ENCODE data around the gene CLDN25. TPM values are rescaled to one million over a fixed set of nuclear protein-coding genes. Genes with fewer than 3 reads are reported as not detected.
A peak's percentile ranks its signal among the peaks of the same experiment; 100 is the strongest.

The CLDN25 gene
- total and polyA plus RNA-seq, 2 donors (not counting 3 experiments of a cell fraction or from before 2014, with no cell fraction given), result not detected

DNA sequence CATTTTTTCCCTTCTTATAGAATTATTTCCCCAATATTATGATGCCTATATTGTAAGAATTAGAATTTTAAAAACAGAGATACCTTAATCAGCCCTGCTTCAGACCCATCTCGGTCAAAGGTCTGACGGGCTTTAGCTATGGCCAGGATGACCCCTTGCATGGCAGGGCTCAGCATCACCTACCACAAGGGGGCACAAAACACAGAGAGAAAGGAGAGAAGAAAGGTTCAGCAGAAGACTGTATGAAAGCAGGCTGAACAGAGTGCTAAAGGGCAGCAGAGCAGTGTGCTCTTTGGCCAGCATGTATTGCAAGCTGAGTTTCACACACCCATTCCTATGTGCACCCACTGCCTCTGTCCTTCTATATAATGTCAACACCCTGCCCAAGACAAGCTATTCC is 26.8 kb downstream of the CLDN25 start:
- peak; percentile 4 for FAIRE-seq
- peaks cover 7 to 8% of the 10 kb centered on the region in 2 experiments for H3K36me3 ChIP-seq (ENCODE audit: control insufficient read depth in 2 of 2, extremely low read depth in 1 of 2, insufficient read depth in 2 of 2, low read length in 2 of 2)
- dilution Hi-C loops (cut with MboI; ENCODE audit: extremely low pct_ligation_motif_present, low sequenced_read_pairs), result no loop called here
- H3K27ac ChIP-seq (ENCODE audit: insufficient read depth, low read depth, low read length), result no peak overlapping the region
- H4K20me1 ChIP-seq (replicated peaks; ENCODE audit: control insufficient read depth, extremely low read depth, insufficient read depth, low read length), result no peaks in the 10 kb centered on the region
- no peak overlapping the region for H3K9ac ChIP-seq (replicated peaks; ENCODE audit: extremely low read depth, insufficient read depth, low read length)
- TF ChIP-seq, protein P1, sequence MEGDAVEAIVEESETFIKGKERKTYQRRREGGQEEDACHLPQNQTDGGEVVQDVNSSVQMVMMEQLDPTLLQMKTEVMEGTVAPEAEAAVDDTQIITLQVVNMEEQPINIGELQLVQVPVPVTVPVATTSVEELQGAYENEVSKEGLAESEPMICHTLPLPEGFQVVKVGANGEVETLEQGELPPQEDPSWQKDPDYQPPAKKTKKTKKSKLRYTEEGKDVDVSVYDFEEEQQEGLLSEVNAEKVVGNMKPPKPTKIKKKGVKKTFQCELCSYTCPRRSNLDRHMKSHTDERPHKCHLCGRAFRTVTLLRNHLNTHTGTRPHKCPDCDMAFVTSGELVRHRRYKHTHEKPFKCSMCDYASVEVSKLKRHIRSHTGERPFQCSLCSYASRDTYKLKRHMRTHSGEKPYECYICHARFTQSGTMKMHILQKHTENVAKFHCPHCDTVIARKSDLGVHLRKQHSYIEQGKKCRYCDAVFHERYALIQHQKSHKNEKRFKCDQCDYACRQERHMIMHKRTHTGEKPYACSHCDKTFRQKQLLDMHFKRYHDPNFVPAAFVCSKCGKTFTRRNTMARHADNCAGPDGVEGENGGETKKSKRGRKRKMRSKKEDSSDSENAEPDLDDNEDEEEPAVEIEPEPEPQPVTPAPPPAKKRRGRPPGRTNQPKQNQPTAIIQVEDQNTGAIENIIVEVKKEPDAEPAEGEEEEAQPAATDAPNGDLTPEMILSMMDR (IDR thresholded peaks at IDR 0.05; ENCODE audit: extremely low read depth in 1 of 2, insufficient read depth in 1 of 2, low read depth in 1 of 2, low read length in 2 of 2), result peak; percentile 35 to 65
- no peak for TF ChIP-seq POLR2AphosphoS5 (IDR thresholded peaks at IDR 0.05; ENCODE audit: insufficient read depth, low read depth, low read length)
- DNase-seq (ENCODE audit: low read depth, low spot score), result peak; percentile 30
- ChIA-PET POLR2A (no interaction called here), CTCF (interaction anchor here (0.5 to 4.4 kb wide), 19 partner anchors 9 to 471 kb away, joined by 3 to 80 read pairs (median 4); partner anchors contain the start of genes USP28 and ZW10)
- no peaks in the 10 kb centered on the region for H3K27me3 ChIP-seq (ENCODE audit: control insufficient read depth in 2 of 2, insufficient read depth in 2 of 2, low read length in 2 of 2)
- BruUV-seq (replicated peaks), result no TSS peak
- intact Hi-C loops (cut with micrococcal nuclease), result loop anchor here (1.0 to 2.0 kb wide), 3 partner anchors 68 to 456 kb away; partner anchors contain the start of gene USP28
- no peak overlapping the region for H2AFZ ChIP-seq (ENCODE audit: low read depth, low read length)
- H3K79me2 ChIP-seq (ENCODE audit: control insufficient read depth, insufficient read depth, low read length), result no peaks in the 10 kb centered on the region
- no peaks in the 10 kb centered on the region for H3K4me1 ChIP-seq (ENCODE audit: control insufficient read depth, extremely low read depth, insufficient read depth, low read length)
- H3K4me2 ChIP-seq (ENCODE audit: insufficient read depth, low read length), result no peak overlapping the region
- H3K4me3 ChIP-seq (replicated peaks in 1 of 3; ENCODE audit: insufficient read depth in 1 of 3, low read depth in 1 of 3, low read length in 3 of 3), result no peak overlapping the region
- H3K9me3 ChIP-seq (replicated peaks; ENCODE audit: control insufficient read depth, insufficient read depth, low read length), result no peaks in the 10 kb centered on the region
- H3K9me1 ChIP-seq (replicated peaks; ENCODE audit: control insufficient read depth, extremely low read depth, insufficient read depth, low read length), result no peaks in the 10 kb centered on the region

DNA sequence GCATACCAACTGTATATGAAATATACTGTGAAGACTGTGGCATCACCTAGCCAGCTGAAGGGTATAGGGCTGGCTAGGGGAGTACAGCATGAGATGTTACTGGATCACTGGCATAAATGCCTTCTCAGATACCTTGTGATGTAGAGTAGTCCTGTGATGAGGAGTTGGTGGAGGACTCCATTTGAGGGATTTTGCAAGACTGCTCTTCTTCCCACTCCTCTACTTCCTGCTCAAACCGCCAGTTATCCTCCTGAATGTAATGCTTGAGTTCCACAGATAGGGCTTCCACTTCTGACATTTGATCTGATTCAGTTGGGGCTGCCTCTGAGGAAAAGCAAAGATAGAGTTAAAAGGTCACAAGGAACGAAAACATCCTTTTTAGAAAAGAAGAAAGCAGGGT is 29.3 kb downstream of the CLDN25 start:
- Histone ChIP-seq H3K9me3 (replicated peaks; ENCODE audit: control insufficient read depth, insufficient read depth, low read length) (no peaks in the 10 kb centered on the region), H3K27me3 (ENCODE audit: control insufficient read depth in 2 of 2, insufficient read depth in 2 of 2, low read length in 2 of 2) (no peaks in the 10 kb centered on the region), H3K9me1 (replicated peaks; ENCODE audit: control insufficient read depth, extremely low read depth, insufficient read depth, low read length) (no peaks in the 10 kb centered on the region), H3K4me1 (ENCODE audit: control insufficient read depth, extremely low read depth, insufficient read depth, low read length) (no peaks in the 10 kb centered on the region), H3K9ac (replicated peaks; ENCODE audit: extremely low read depth, insufficient read depth, low read length) (no peak overlapping the region), H3K4me3 (replicated peaks in 1 of 3; ENCODE audit: insufficient read depth in 1 of 3, low read depth in 1 of 3, low read length in 3 of 3) (no peak overlapping the region), H3K36me3 (ENCODE audit: control insufficient read depth in 2 of 2, extremely low read depth in 1 of 2, insufficient read depth in 2 of 2, low read length in 2 of 2) (peaks cover 3 to 5% of the 10 kb centered on the region in 2 experiments), H2AFZ (ENCODE audit: low read depth, low read length) (no peak overlapping the region), H4K20me1 (replicated peaks; ENCODE audit: control insufficient read depth, extremely low read depth, insufficient read depth, low read length) (no peaks in the 10 kb centered on the region), H3K79me2 (ENCODE audit: control insufficient read depth, insufficient read depth, low read length) (no peaks in the 10 kb centered on the region), H3K27ac (ENCODE audit: insufficient read depth, low read depth, low read length) (no peak overlapping the region), H3K4me2 (ENCODE audit: insufficient read depth, low read length) (no peak overlapping the region)
- ChIA-PET CTCF (no interaction called here), POLR2A (no interaction called here)
- dilution Hi-C loops (cut with MboI; ENCODE audit: extremely low pct_ligation_motif_present, low sequenced_read_pairs), result no loop called here
- BruUV-seq (replicated peaks), result no TSS peak
- FAIRE-seq (no peak), DNase-seq (ENCODE audit: low read depth, low spot score) (no peak)
- intact Hi-C loops (cut with micrococcal nuclease), result no loop called here
- TF ChIP-seq FOS (IDR thresholded peaks at IDR 0.05; ENCODE audit: borderline replicate concordance, insufficient read depth, low read length) (no peak), EZH2 (IDR thresholded peaks at IDR 0.05; ENCODE audit: borderline replicate concordance, low read depth, low read length, severe bottlenecking) (no peak), MAX (IDR thresholded peaks at IDR 0.05; ENCODE audit: insufficient read depth, insufficient read length) (no peak), MYC (IDR thresholded peaks at IDR 0.05; ENCODE audit: low read depth, low read length) (no peak), JUN (IDR thresholded peaks at IDR 0.05; ENCODE audit: borderline replicate concordance, insufficient read depth, insufficient read length, low read depth) (no peak), GATA2 (IDR thresholded peaks at IDR 0.05; ENCODE audit: insufficient read depth, insufficient read length, low read depth, low read length) (no peak), POLR2A (IDR thresholded peaks at IDR 0.05; ENCODE audit: low read depth, low read length) (no peak), POLR2AphosphoS5 (IDR thresholded peaks at IDR 0.05; ENCODE audit: insufficient read depth, low read depth, low read length) (no peak)
- TF ChIP-seq, protein P1 (IDR thresholded peaks at IDR 0.05; ENCODE audit: extremely low read depth in 1 of 2, insufficient read depth in 1 of 2, low read depth in 1 of 2, low read length in 2 of 2), result no peak

Measured in endothelial cell of umbilical vein (primary cell).